CD4-positive, alpha-beta memory T cell (primary cell): ENCODE measurements around the gene MYBL2. TPM values are rescaled to one million over a fixed set of nuclear protein-coding genes. Genes with fewer than 3 reads are reported as not detected.

ENCODE experiments used
- CTCF ChIA-PET: fragments of 350-600 bp; sonication (Branson Sonifier 250); formaldehyde crosslinking; loops from one replicate; lab custom pipeline; 2021; ENCODE audit warnings: inconsistent platforms; ENCODE audit not compliant: partially characterized antibody; lab: Charles Lee
- POLR2A ChIA-PET: fragments of 350-600 bp; sonication (Branson Sonifier 250); formaldehyde crosslinking; loops from one replicate; lab custom pipeline; 2021; ENCODE audit not compliant: partially characterized antibody; lab: Charles Lee
- DNase-seq, 5 donors: peaks; one replicate each; pipeline versions ENCODE4 v3.0.0 to v3.0.0-alpha.2; 2020 to 2022; ENCODE audit warnings: mixed read lengths in 1 of 5
- H3K27ac ChIP-seq: one replicate; pipeline ENCODE4 v1.7.0; 2013; ENCODE audit warnings: low read depth, low read length
- H3K27me3 ChIP-seq: 2 replicates; pipeline ENCODE4 v1.7.0; 2013; ENCODE audit warnings: mild to moderate bottlenecking, low read length, moderate library complexity; ENCODE audit not compliant: insufficient read depth
- H3K36me3 ChIP-seq: 2 replicates; pipeline ENCODE4 v1.7.0; 2013; ENCODE audit warnings: mild to moderate bottlenecking, low read length, moderate library complexity; ENCODE audit not compliant: insufficient read depth
- H3K4me1 ChIP-seq: 2 replicates; pipeline ENCODE4 v1.7.0; 2013; ENCODE audit warnings: mild to moderate bottlenecking, low read length, moderate library complexity; ENCODE audit not compliant: insufficient read depth
- H3K4me3 ChIP-seq, 2 donors: one replicate each; pipeline ENCODE4 v1.7.0; 2013; ENCODE audit warnings: low read length in 2 of 2, mild to moderate bottlenecking in 1 of 2
- H3K9me3 ChIP-seq, 2 donors: one replicate each; pipeline ENCODE4 v1.7.0; 2013; ENCODE audit warnings: low read length in 2 of 2, control low read depth in 1 of 2; ENCODE audit not compliant: control insufficient read depth in 1 of 2
- H3K27ac Mint-ChIP-seq, 7 donors: one replicate each; pipeline ENCODE4 v1.8.0; 2020 to 2021; ENCODE audit warnings: mixed read lengths in 7 of 7, mild to moderate bottlenecking in 6 of 7, inconsistent platforms in 3 of 7, moderate library complexity in 3 of 7
- H3K27me3 Mint-ChIP-seq, 2 donors: one replicate each; pipeline ENCODE4 v1.8.0; 2020 to 2021; ENCODE audit warnings: mixed read lengths in 2 of 2
- H3K36me3 Mint-ChIP-seq, 2 donors: one replicate each; pipeline ENCODE4 v1.8.0; 2020 to 2021; ENCODE audit warnings: mixed read lengths in 2 of 2, inconsistent platforms in 1 of 2, mild to moderate bottlenecking in 1 of 2
- H3K4me1 Mint-ChIP-seq, 4 donors: one replicate each; pipeline ENCODE4 v1.8.0; 2020 to 2021; ENCODE audit warnings: mixed read lengths in 4 of 4, mild to moderate bottlenecking in 1 of 4
- H3K4me3 Mint-ChIP-seq, 8 donors: one replicate each; pipeline ENCODE4 v1.8.0; 2020 to 2021; ENCODE audit warnings: mixed read lengths in 8 of 8, mild to moderate bottlenecking in 7 of 8, moderate library complexity in 6 of 8, inconsistent platforms in 3 of 8
- H3K9me3 Mint-ChIP-seq, 8 donors: one replicate each; pipeline ENCODE4 v1.8.0; 2020 to 2021; ENCODE audit warnings: mixed read lengths in 8 of 8, mild to moderate bottlenecking in 5 of 8, inconsistent platforms in 3 of 8, moderate library complexity in 1 of 8
- intact Hi-C: fragments of 100-400 bp; cut with micrococcal nuclease; formaldehyde crosslinking; loops from one replicate; pipeline ENCODE4 v1.15.1; 2023
- polyA plus RNA-seq, 2 donors: library from polyadenylated mRNA; unstranded; fragments of 300-500 nt; fragmentation: Illumina TruSeq; gene quantifications; one replicate each; pipeline ENCODE4 v1.2.3, GENCODE V29; 2021
- total RNA-seq, 2 experiments: library from RNA; stranded (reverse); gene quantifications; one replicate each; pipeline ENCODE4 v1.2.3, GENCODE V29; 2021

MYBL2 gene
- total and polyA plus RNA-seq, 4 experiments from 2014 or later, result 0.11 to 0.22 TPM; not detected in 2

- H3K9me3 Mint-ChIP-seq, result peaks cover 0 to 3% (median 0%) of the 10 kb centered on the region in 8 donors
- Histone ChIP-seq H3K9me3 (no peaks in the 10 kb centered on the region), H3K27ac (no peak overlapping the region), H3K27me3 (no peaks in the 10 kb centered on the region), H3K4me1 (peaks cover 16% of the 10 kb centered on the region), H3K4me3 (no peak overlapping the region), H3K36me3 (no peaks in the 10 kb centered on the region)
- peak overlapping the region; percentile 31 to 81 (median 61) for H3K27ac Mint-ChIP-seq
- ChIA-PET POLR2A (interaction anchor here (1.2 kb wide), 1 partner anchor 236 kb away, joined by 3 read pairs; no protein-coding TSS in a partner anchor), CTCF (interaction anchor here (0.9 to 1.1 kb wide), 2 partner anchors 21 kb away, joined by 3 to 4 read pairs; no protein-coding TSS in a partner anchor)
- DNase-seq, result no peak
- intact Hi-C loops, result no loop called here
- peak overlapping the region in 3 of 8 donors; percentile 6 to 40 (median 22) for H3K4me3 Mint-ChIP-seq
- H3K27me3 Mint-ChIP-seq, result no peaks in the 10 kb centered on the region
- no peaks in the 10 kb centered on the region for H3K36me3 Mint-ChIP-seq
- peaks cover 12 to 39% (median 23%) of the 10 kb centered on the region in 4 donors for H3K4me1 Mint-ChIP-seq
These were observed 61.9 kb downstream of the MYBL2 start for GRCh38 chr20:43728686-43729255.

DNA sequence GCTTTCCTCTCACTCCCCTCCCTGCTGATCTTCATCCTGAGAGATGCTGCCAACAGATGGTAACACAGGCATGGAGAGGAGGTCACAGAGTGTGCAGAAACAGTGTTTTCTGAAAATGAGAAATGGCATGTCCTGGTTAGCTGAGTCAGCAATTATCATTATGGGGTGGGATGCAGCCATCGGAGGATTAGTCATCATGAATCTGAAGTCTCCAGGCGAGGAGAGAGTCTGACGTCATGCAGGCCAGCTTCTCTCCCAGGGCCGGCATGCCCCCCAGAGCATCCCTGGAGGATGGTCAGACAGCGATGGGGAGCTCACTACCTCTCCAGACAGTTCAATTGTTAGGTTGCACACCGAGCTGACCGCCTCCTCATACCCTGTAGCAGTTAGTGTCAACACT, 64.6 kb downstream of the MYBL2 start:
- Mint-ChIP-seq H3K4me1 (peaks cover 12 to 33% (median 24%) of the 10 kb centered on the region in 4 donors), H3K36me3 (no peaks in the 10 kb centered on the region), H3K9me3 (peaks cover 0 to 3% (median 0%) of the 10 kb centered on the region in 8 donors), H3K27ac (no peak overlapping the region), H3K27me3 (peaks cover 0 to 1% of the 10 kb centered on the region in 2 donors), H3K4me3 (no peak overlapping the region)
- no peak overlapping the region for H3K27ac ChIP-seq
- no peaks in the 10 kb centered on the region for H3K27me3 ChIP-seq
- POLR2A ChIA-PET, result no interaction called here
- CTCF ChIA-PET, result interaction anchor here (0.6 kb wide), 1 partner anchor 19 kb away, joined by 3 read pairs; no protein-coding TSS in a partner anchor
- DNase-seq, result no peak
- H3K36me3 ChIP-seq, result no peaks in the 10 kb centered on the region
- peaks cover 12% of the 10 kb centered on the region for H3K4me1 ChIP-seq
- no peaks in the 10 kb centered on the region for H3K9me3 ChIP-seq
- intact Hi-C loops, result no loop called here
- H3K4me3 ChIP-seq, result no peak overlapping the region

GRCh38 chr20:43731927-43732326, 65.0 kb downstream of the MYBL2 start:
- peaks cover 0 to 3% (median 0%) of the 10 kb centered on the region in 8 donors for H3K9me3 Mint-ChIP-seq
- ChIA-PET CTCF (no interaction called here), POLR2A (no interaction called here)
- intact Hi-C loops, result no loop called here
- peaks cover 12% of the 10 kb centered on the region for H3K4me1 ChIP-seq
- DNase-seq, result no peak
- H3K4me3 ChIP-seq, result no peak overlapping the region
- H3K4me3 Mint-ChIP-seq, result peak overlapping the region in 1 of 8 donors; percentile 30
- H3K27ac Mint-ChIP-seq, result no peak overlapping the region
- peaks cover 0 to 1% of the 10 kb centered on the region in 2 donors for H3K27me3 Mint-ChIP-seq
- H3K9me3 ChIP-seq, result no peaks in the 10 kb centered on the region
- H3K36me3 Mint-ChIP-seq, result no peaks in the 10 kb centered on the region
- H3K36me3 ChIP-seq, result no peaks in the 10 kb centered on the region
- H3K4me1 Mint-ChIP-seq, result peaks cover 12 to 33% (median 24%) of the 10 kb centered on the region in 4 donors
- H3K27me3 ChIP-seq, result no peaks in the 10 kb centered on the region
- no peak overlapping the region for H3K27ac ChIP-seq

DNA sequence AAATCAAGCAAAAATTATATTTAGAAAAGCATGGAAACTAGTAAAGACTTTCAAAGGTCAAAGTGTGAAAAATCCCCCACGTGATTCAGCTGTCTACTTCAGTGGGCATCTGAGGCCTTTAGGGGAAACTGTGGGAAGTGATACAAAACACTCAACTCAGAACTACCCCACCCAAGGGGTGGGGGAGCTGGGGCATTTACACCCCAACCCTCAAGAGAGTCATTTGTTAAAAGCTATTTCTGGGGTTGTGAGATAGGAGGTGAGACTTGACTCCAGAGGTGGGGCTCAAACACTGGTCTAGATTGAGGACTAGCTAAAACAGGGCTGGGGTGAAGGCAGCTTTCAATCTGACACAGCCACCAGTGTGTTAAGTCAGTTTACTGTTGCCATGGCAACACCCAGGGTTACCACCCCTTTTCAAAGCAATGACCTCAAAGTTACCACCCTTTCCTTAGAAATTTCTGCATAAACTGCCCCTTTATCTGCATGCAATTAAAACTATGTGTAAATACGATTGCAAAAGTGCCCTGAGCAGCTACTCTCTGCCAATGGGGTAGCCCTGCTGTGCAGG, 69.8 kb downstream of the MYBL2 start:
- Mint-ChIP-seq H3K36me3 (no peaks in the 10 kb centered on the region), H3K27me3 (peaks cover 1% of the 10 kb centered on the region in 2 donors), H3K4me3 (no peak overlapping the region), H3K4me1 (peaks cover 2 to 13% (median 8%) of the 10 kb centered on the region in 4 donors), H3K9me3 (no peaks in the 10 kb centered on the region), H3K27ac (no peak overlapping the region)
- Histone ChIP-seq H3K27ac (no peak overlapping the region), H3K36me3 (no peaks in the 10 kb centered on the region), H3K4me1 (no peaks in the 10 kb centered on the region), H3K9me3 (no peaks in the 10 kb centered on the region), H3K4me3 (no peak overlapping the region), H3K27me3 (no peaks in the 10 kb centered on the region)
- ChIA-PET POLR2A (no interaction called here), CTCF (interaction anchor here (1.2 to 2.3 kb wide), 3 partner anchors 13 to 343 kb away, joined by 5 to 12 read pairs (median 7); no protein-coding TSS in a partner anchor)
- intact Hi-C loops, result no loop called here
- no peak for DNase-seq

- no peak overlapping the region for H3K4me3 ChIP-seq
- Mint-ChIP-seq H3K4me1 (peaks cover 2 to 13% (median 5%) of the 10 kb centered on the region in 4 donors), H3K9me3 (no peaks in the 10 kb centered on the region), H3K36me3 (no peaks in the 10 kb centered on the region), H3K27ac (no peak overlapping the region), H3K27me3 (peaks cover 1% of the 10 kb centered on the region in 2 donors), H3K4me3 (no peak overlapping the region)
- no peaks in the 10 kb centered on the region for H3K27me3 ChIP-seq
- intact Hi-C loops, result no loop called here
- no peaks in the 10 kb centered on the region for H3K9me3 ChIP-seq
- no peak for DNase-seq
- H3K4me1 ChIP-seq, result no peaks in the 10 kb centered on the region
- ChIA-PET POLR2A (no interaction called here), CTCF (interaction anchor here (0.6 to 1.6 kb wide), 3 partner anchors 12 to 342 kb away, joined by 3 to 7 read pairs (median 5); no protein-coding TSS in a partner anchor)
- H3K36me3 ChIP-seq, result no peaks in the 10 kb centered on the region
- H3K27ac ChIP-seq, result no peak overlapping the region
These were observed 71.0 kb downstream of the MYBL2 start for GRCh38 chr20:43737925-43738324.

DNA sequence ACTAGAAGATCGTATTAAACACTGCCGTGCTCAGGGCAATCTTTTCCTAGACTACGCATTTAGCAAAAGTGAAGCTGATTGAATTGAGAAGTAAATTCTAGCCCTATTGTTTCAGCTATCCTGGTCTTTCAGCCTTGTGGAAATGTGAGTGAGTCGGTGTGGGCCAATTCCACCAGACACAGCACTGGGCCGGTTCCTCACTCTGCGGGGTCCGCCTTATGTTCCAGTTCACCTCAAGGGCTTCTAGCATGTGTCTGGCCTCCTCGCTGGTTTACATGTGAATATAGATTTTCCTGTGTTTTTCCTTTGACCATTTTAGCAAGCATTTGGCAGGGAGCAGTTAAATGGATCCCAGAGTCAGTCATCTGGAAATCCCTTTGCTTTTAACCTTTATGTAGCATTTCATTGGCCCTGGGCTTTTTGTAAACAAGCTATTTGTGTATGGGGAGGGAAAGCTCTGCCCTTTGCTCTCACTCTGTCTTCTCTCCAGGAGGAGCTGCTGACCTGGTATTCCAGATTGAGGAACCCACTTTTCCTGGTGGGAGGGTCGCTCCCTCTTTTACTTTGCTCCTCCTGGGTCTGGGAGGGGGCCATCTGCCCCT, 72.3 kb downstream of the MYBL2 start:
- no peak overlapping the region for H3K27ac ChIP-seq
- POLR2A ChIA-PET, result no interaction called here
- CTCF ChIA-PET, result interaction anchor here (0.6 to 1.3 kb wide), 2 partner anchors 11 to 71 kb away, joined by 3 read pairs; no protein-coding TSS in a partner anchor
- no peaks in the 10 kb centered on the region for H3K36me3 Mint-ChIP-seq
- H3K4me1 Mint-ChIP-seq, result peaks cover 0 to 2% (median 0%) of the 10 kb centered on the region in 4 donors
- intact Hi-C loops, result no loop called here
- H3K27me3 Mint-ChIP-seq, result peaks cover 0 to 1% of the 10 kb centered on the region in 2 donors
- no peaks in the 10 kb centered on the region for H3K4me1 ChIP-seq
- no peaks in the 10 kb centered on the region for H3K27me3 ChIP-seq
- H3K27ac Mint-ChIP-seq, result no peak overlapping the region
- no peak overlapping the region for H3K4me3 ChIP-seq
- H3K9me3 ChIP-seq, result no peaks in the 10 kb centered on the region
- no peak for DNase-seq
- no peaks in the 10 kb centered on the region for H3K36me3 ChIP-seq
- H3K4me3 Mint-ChIP-seq, result no peak overlapping the region
- no peaks in the 10 kb centered on the region for H3K9me3 Mint-ChIP-seq

DNA sequence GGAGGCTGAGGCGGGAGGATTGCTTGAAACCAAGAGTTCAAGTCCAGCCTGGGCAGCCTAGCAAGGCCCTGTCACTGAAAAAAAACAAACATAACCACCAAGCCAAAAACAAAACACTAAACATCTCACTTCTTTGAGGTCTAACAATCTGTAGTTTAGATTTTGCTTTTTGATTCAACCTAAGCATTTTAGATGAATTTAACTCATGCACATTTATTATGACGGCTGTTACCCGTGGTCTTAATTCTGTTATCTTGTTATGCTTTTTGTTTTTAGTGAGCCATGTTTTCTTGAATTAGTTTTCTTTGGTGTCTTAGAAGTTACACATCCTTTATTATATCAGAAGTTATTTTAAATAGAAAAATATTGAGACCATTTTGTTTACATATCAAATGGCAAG, 73.7 kb downstream of the MYBL2 start:
- CTCF ChIA-PET, result interaction anchor here (1.3 kb wide), 1 partner anchor 9 kb away, joined by 3 read pairs; no protein-coding TSS in a partner anchor
- no peak overlapping the region for H3K27ac Mint-ChIP-seq
- no peaks in the 10 kb centered on the region for H3K4me1 Mint-ChIP-seq

More for the DNA sequence above, 73.7 kb downstream of the MYBL2 start:
- no peaks in the 10 kb centered on the region for H3K36me3 Mint-ChIP-seq
- H3K27me3 Mint-ChIP-seq, result peaks cover 0 to 1% of the 10 kb centered on the region in 2 donors
- Histone ChIP-seq H3K4me1 (no peaks in the 10 kb centered on the region), H3K9me3 (no peaks in the 10 kb centered on the region), H3K4me3 (no peak overlapping the region), H3K36me3 (no peaks in the 10 kb centered on the region), H3K27me3 (no peaks in the 10 kb centered on the region), H3K27ac (no peak overlapping the region)
- intact Hi-C loops, result no loop called here
- no peak for DNase-seq
- POLR2A ChIA-PET, result no interaction called here
- H3K4me3 Mint-ChIP-seq, result no peak overlapping the region
- no peaks in the 10 kb centered on the region for H3K9me3 Mint-ChIP-seq
